ENCODE measurements around the gene TRMT10C.
A peak's percentile ranks its signal among the peaks of the same experiment; 100 is the strongest.
"Not testable (repeated sequence)": the region's sequence is repeated elsewhere in the genome, so short reads cannot be mapped to it uniquely, and the experiment has no call there.

Gene TRMT10C

DNA sequence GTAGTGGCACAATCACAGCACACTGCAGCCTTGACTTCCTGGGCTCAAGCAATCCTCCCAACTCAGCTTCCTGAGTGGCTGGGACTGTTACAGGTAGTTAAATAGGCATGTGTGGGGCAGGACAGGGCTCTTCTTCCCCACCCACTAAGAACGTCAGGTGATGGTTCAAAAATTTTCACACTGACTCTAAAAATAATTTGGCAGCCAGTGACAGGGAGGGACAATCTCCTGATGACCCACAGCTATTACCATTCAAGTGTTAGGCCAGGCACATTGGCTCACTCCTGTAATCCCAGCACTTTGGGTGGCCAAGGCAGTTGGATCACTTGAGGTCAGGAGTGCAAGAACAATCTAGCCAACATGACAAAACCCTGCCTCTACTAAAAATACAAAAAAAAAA lies 12.2 kb upstream of the TRMT10C start:
- no peak for DNase-seq

- not testable (repeated sequence) for DNase-seq
Measured at GRCh38 chr3:101551359-101552081, 10.1 kb upstream of the TRMT10C start.

DNA sequence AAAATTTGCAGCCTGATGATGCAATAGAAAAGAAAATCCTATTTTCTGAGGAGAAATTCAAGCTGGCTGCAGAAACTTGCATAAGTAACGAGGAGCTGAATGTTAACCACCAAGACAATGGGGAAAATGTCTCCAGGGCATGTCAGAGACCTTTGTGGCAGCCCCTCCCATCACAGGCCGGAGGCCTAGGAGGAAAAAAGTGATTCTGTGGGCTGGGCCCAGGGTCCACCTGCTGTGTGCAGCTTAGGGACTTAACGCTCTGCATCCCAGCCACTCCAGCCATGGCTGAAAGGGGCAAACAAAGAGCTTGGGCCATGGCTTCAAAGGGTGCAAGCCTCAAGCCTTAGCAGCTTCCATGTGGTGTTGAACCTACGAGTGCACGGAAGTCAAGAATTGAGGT lies 8.3 kb upstream of the TRMT10C start:
- DNase-seq = not testable (repeated sequence)

GRCh38 chr3:101556064-101556463 lies 5.6 kb upstream of the TRMT10C start:
- no peak for DNase-seq

- DNase-seq = no peak
Measured at GRCh38 chr3:101567528-101568317, 6.1 kb downstream of the TRMT10C start.

GRCh38 chr3:101571028-101571895 lies 9.6 kb downstream of the TRMT10C start:
- no peak for DNase-seq

DNA sequence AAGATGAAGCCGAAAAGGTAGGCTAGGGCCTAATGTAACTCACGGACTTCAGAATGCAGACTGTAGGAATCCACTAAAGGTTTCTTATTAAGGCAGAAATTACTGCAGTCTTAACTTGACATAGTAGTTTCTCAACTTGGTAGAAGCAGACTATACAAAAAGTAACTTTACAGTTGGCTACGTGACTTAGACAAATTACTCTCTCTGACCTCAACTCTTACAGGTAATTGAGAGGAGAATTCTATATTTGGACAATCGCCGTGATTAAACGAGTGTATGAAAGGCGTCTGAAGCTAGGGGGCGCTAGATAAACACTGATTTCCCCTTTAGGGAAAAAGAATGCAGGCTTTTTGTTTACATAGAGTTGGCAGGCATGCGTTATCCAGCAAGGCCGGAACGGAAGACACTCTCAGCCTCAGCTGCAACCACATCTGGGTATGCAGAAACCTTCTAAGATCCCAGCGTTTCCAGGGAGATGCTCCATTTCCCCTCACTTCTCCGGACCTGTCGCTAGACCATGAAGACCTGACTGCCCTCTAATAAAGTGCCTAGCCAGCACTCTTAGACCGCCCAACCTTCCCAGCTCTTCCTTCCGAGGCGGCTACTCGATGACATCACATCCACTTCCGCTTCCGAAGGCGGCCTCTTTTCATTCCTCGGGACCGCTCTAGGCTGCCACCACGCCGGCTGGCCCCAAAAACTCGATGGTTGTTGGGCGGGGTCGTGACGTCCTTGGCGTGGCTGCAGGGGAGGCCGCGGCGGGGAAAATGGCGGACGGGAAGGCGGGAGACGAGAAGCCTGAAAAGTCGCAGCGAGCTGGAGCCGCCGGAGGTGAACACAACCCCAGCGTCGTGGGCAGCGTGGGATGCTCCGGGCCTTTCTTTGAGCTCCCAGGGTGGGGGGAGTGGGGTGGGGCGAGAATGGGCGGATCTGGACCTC lies 12.1 kb downstream of the TRMT10C start, which contains the start of gene PCNP:
Gene PCNP (plus strand): TSS at position 732 of the 939 bp plus-strand sequence. CDS start 36 bp downstream, at position 768.
- DNase-seq = peak; percentile 51

DNA sequence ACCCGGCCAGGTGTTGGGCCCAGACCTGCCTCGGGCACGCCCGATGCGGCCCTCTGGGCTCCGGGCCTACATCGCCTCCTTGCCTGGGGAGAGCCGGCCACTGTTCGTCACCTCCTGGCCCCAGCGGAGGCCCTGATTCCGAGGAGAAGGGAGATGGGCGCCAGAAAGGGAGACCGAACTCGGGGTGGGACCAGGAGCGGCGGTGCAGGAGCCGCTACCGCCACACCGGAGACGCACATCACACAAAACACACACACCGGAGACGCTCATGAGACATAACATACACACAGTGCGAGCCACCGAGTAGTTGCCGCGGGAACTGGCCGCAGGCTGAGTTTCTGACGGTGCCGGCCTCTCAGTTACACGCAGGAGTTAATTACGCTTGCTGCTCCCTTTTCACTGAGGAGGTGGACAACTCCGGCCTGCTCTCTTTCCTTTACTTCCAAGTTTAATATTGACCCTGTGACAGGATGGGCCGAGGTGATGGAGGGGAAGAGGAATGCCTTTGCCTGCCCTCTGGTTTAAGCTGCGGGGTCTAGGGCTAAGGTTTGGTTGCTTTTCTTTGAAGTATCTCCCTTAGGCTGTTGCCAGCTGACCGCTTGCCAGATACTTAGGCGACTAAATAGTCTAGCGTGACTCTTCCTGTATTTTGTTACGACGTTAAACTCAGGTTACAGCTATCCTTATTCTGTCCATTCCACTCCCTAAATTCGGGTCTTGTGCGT lies 12.9 kb downstream of the TRMT10C start:
- DNase-seq = no peak

- DNase-seq = no peak
Measured at GRCh38 chr3:101577286-101577685, 15.6 kb downstream of the TRMT10C start.

DNA sequence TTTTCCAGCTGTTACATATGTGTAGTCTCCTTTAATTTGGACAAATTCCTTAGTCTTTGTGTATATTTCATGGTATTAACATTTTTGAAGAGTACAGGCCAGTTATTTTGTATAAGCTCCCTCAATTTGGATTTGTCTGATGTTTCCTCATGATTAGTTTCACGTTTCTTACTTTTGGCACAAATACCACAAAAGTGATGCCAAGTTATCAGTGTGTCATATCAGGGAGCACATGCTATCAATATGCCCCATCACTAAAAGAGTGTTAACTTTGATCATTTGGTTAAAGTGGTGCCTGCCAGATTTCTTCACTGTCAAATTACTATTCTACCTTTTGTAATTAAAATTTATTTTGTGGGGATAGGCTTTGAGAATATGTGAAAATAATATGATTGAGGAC lies 26.9 kb downstream of the TRMT10C start:
- no peak for DNase-seq

GRCh38 chr3:101591071-101591470 lies 29.4 kb downstream of the TRMT10C start:
- DNase-seq = no peak

GRCh38 chr3:101602731-101603130 lies 41.1 kb downstream of the TRMT10C start:
- no peak for DNase-seq

DNA sequence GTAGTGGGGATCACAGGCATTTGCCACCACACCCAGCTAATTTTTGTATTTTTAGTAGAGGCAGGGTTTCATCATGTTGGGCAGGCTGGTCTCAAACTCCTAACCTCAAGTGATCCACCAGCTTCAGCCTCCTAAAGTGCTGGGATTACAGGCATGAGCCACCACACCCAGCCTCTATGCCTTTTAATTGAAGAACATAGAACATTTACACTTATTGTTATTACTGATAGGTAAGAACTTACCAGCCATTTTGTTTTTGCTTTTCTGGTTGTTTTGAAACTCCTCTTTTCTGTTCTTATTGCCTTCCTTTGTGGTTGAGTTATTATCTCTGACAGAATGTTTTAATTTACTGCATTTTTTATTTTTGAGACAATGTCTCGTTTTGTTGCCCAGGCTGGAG lies 41.5 kb downstream of the TRMT10C start:
- no peak for DNase-seq

GRCh38 chr3:101605398-101605797 lies 43.7 kb downstream of the TRMT10C start:
- not testable (repeated sequence) for DNase-seq

- DNase-seq = no peak
Measured at GRCh38 chr3:101611023-101611422, 49.4 kb downstream of the TRMT10C start.

GRCh38 chr3:101613014-101613413 lies 51.3 kb downstream of the TRMT10C start:
- not testable (repeated sequence) for DNase-seq

DNA sequence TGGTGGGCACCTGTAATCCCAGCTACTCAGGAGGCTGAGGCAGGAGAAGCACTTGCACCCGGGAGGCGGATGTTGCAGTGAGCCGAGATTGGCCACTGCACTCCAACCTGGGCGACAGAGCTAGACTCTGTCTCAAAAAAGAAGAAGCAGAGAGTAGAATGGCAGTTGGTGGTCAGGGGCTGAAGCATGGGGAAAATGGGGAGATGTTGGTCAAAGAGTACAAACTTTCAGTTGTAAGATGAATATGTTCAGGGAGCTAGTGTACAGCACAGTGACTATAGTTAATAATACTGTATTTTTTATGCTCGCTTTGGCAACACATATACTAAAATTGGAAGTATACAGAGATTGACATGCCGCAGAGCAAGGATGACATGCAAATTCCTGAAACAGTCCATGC lies 53.9 kb downstream of the TRMT10C start:
- no peak for DNase-seq

All from 8988T (cell line).